Activated CD8-positive, alpha-beta T cell treated with anti-CD3 and anti-CD28 coated beads for 36 hours (primary cell): ENCODE measurements around the gene TPST1. TPM values are rescaled to one million over a fixed set of nuclear protein-coding genes. Genes with fewer than 3 reads are reported as not detected.

ENCODE experiments used
- ATAC-seq: fragments of 200-7000 bp; cut with Tn5 transposase; one replicate; pipeline ENCODE4 v1.10.0; 2021; ENCODE audit warnings: mild to moderate bottlenecking, moderate library complexity
- CTCF ChIA-PET: fragments of 350-600 bp; sonication (Branson Sonifier 250); formaldehyde crosslinking; loops from one replicate; lab custom pipeline; 2021; ENCODE audit warnings: antibody characterized with exemption; lab: Charles Lee
- POLR2A ChIA-PET: fragments of 350-600 bp; sonication (Branson Sonifier 250); formaldehyde crosslinking; loops from one replicate; lab custom pipeline; 2021; ENCODE audit warnings: antibody characterized with exemption; lab: Charles Lee
- DNase-seq: peaks from one replicate; pipeline ENCODE4 v3.0.0-alpha.2; 2020
- H3K27ac Mint-ChIP-seq: one replicate; pipeline ENCODE4 v1.8.0; 2021; ENCODE audit warnings: mild to moderate bottlenecking, mixed read lengths
- H3K27me3 Mint-ChIP-seq: one replicate; pipeline ENCODE4 v1.8.0; 2021; ENCODE audit warnings: mixed read lengths
- H3K36me3 Mint-ChIP-seq: one replicate; pipeline ENCODE4 v1.8.0; 2021; ENCODE audit warnings: low read depth, mixed read lengths
- H3K4me1 Mint-ChIP-seq: one replicate; pipeline ENCODE4 v1.8.0; 2021; ENCODE audit warnings: low read depth, mixed read lengths
- H3K4me3 Mint-ChIP-seq: one replicate; pipeline ENCODE4 v1.8.0; 2021; ENCODE audit warnings: mild to moderate bottlenecking, moderate library complexity, mixed read lengths
- H3K9me3 Mint-ChIP-seq: one replicate; pipeline ENCODE4 v1.8.0; 2021; ENCODE audit warnings: mixed read lengths
- CTCF ChIP-seq: fragments of 200-600 bp; IDR thresholded peaks from one replicate; pipeline ENCODE4 v1.8.0; 2022; ENCODE audit warnings: antibody characterized with exemption, mild to moderate bottlenecking
- intact Hi-C: fragments of 100-400 bp; cut with micrococcal nuclease; formaldehyde crosslinking; loops from one replicate; pipeline ENCODE4 v1.10.0; 2022
- total RNA-seq, 2 experiments: library from RNA; stranded (reverse); gene quantifications; one replicate each; pipeline ENCODE4 v1.2.3, GENCODE V29; 2021

Gene TPST1
- total RNA-seq, 2 experiments from 2014 or later, result 2.4 TPM

GRCh38 chr7:66246554-66247171, 41.5 kb downstream of the TPST1 start:
- H3K4me3 Mint-ChIP-seq, result no peak overlapping the region
- CTCF ChIA-PET, result no interaction called here
- H3K27ac Mint-ChIP-seq, result no peak overlapping the region
- intact Hi-C loops, result no loop called here
- TF ChIP-seq CTCF, result no peak
- H3K27me3 Mint-ChIP-seq, result no peaks in the 10 kb centered on the region
- no peaks in the 10 kb centered on the region for H3K36me3 Mint-ChIP-seq
- ATAC-seq, result no peak
- POLR2A ChIA-PET, result interaction anchor here (0.7 kb wide), 1 partner anchor 12 kb away, joined by 3 read pairs; no protein-coding TSS in a partner anchor
- H3K9me3 Mint-ChIP-seq, result no peaks in the 10 kb centered on the region
- no peak for DNase-seq
- H3K4me1 Mint-ChIP-seq, result no peaks in the 10 kb centered on the region

GRCh38 chr7:66247380-66248078, 42.4 kb downstream of the TPST1 start:
- DNase-seq (no peak), ATAC-seq (no peak)
- Mint-ChIP-seq H3K4me1 (no peaks in the 10 kb centered on the region), H3K27me3 (no peaks in the 10 kb centered on the region), H3K27ac (no peak overlapping the region), H3K36me3 (no peaks in the 10 kb centered on the region), H3K9me3 (no peaks in the 10 kb centered on the region), H3K4me3 (no peak overlapping the region)
- ChIA-PET CTCF (interaction anchor here (0.7 kb wide), 1 partner anchor 474 kb away, joined by 3 read pairs; no protein-coding TSS in a partner anchor), POLR2A (no interaction called here)
- intact Hi-C loops, result no loop called here
- TF ChIP-seq CTCF, result no peak

- no peak for TF ChIP-seq CTCF
Observed at GRCh38 chr7:66250711-66251110, 45.6 kb downstream of the TPST1 start.

GRCh38 chr7:66255534-66256100, 50.5 kb downstream of the TPST1 start:
- POLR2A ChIA-PET, result no interaction called here
- Mint-ChIP-seq H3K4me1 (no peaks in the 10 kb centered on the region), H3K36me3 (no peaks in the 10 kb centered on the region)

More at GRCh38 chr7:66250711-66251110, 45.6 kb downstream of the TPST1 start:
- Mint-ChIP-seq H3K9me3 (no peaks in the 10 kb centered on the region), H3K4me3 (no peak overlapping the region), H3K27me3 (no peaks in the 10 kb centered on the region), H3K4me1 (no peaks in the 10 kb centered on the region), H3K36me3 (no peaks in the 10 kb centered on the region), H3K27ac (no peak overlapping the region)
- intact Hi-C loops, result no loop called here
- no peak for ATAC-seq
- POLR2A ChIA-PET, result no interaction called here
- CTCF ChIA-PET, result no interaction called here
- DNase-seq, result no peak

More at GRCh38 chr7:66255534-66256100, 50.5 kb downstream of the TPST1 start:
- no peaks in the 10 kb centered on the region for H3K27me3 Mint-ChIP-seq
- intact Hi-C loops, result no loop called here
- no peaks in the 10 kb centered on the region for H3K9me3 Mint-ChIP-seq
- no peak overlapping the region for H3K27ac Mint-ChIP-seq
- DNase-seq, result no peak
- H3K4me3 Mint-ChIP-seq, result no peak overlapping the region
- no peak for TF ChIP-seq CTCF
- CTCF ChIA-PET, result no interaction called here
- no peak for ATAC-seq
